SK-N-MC (cell line): ENCODE data around the gene SLC5A2.

Experiments used
- EZH2 ChIP-seq: fragments of 200-600 bp; sonication (generic); IDR thresholded peaks from one replicate; pipeline ENCODE4 v1.6.1; 2017; ENCODE audit warnings: antibody characterized with exemption
- FOXP2 ChIP-seq: optimal IDR thresholded peaks from 2 replicates; pipeline ENCODE3; 2011; ENCODE audit warnings: mild to moderate bottlenecking, moderate library complexity; ENCODE audit not compliant: insufficient read depth; ENCODE audit errors: extremely low read length, control extremely low read depth
- POLR2AphosphoS5 ChIP-seq: IDR thresholded peaks from 2 replicates; pipeline ENCODE4 v1.6.1; 2012; ENCODE audit warnings: mild to moderate bottlenecking, low read depth, low read length, borderline replicate concordance

GRCh38 chr16:31487720-31488467, 5.0 kb downstream of the SLC5A2 start:
- TF ChIP-seq EZH2 (no peak), POLR2AphosphoS5 (no peak), FOXP2 (no peak)
